GM19463 (cell line): ENCODE measurements around the gene APOA4.

Source experiments
- ATAC-seq: cut with Tn5 transposase; IDR thresholded peaks from one replicate; pipeline ENCODE4 v1.9.1; 2021; ENCODE audit warnings: mild to moderate bottlenecking, moderate library complexity; ENCODE audit not compliant: unreplicated experiment

APOA4 gene

DNA sequence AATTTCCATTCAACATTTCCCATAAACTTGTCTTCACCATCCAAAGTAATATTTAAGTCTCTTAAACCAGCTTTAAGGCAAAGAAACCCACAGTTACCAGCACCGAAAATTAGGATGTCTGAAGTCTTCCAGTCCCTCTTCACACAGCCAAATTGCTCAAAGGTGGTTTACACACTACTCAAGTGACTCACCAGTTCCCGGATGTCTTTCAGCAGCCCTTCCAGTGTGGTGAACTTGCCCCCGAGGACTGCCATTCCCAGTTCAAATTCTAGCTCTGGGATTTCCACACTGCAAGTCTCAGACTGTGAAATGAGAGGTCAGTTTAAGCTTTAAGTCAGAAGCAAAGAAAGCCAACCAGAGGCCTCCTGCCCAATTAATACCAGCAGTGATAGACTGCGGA is 40.4 kb downstream of the APOA4 start:
- no peak for ATAC-seq

DNA sequence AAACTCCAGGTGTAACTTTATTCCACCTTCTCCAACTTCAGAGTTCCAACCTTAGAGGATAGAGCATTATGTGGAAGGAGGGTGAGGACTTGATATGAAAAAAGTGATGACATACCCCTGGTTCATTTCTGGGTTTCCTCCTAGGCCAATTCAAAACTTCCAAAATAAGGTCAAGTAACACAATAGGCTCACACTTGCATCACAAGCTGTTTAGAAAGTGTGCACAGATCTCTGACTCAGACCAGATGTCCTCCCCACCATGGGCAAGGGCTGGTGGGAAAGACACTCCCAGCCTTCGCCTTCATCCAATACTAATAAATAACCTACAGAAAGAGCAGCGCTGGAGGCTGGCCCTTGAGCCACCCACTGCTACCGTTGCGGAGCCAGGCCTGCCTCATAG is 44.5 kb downstream of the APOA4 start:
- ATAC-seq: no peak

DNA sequence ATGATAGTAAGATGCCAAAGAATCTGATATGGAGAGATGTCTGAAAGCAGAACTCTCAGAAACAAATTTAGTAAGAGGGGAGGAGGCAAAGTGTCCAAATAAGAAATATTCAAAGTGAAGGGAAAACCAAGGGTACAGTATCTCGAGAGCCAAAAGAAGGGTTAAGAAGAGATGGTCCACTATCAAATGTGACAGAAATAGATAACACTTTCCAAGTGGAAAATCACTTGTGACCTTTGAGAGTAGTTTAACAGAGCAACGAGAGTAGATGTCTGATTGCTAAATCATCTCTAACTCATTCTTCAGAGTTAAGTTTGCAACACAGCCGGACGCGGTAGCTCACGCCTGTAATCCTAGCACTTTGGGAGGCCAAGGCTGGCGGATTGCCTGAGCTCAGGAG is 46.0 kb downstream of the APOA4 start:
- ATAC-seq: no peak

DNA sequence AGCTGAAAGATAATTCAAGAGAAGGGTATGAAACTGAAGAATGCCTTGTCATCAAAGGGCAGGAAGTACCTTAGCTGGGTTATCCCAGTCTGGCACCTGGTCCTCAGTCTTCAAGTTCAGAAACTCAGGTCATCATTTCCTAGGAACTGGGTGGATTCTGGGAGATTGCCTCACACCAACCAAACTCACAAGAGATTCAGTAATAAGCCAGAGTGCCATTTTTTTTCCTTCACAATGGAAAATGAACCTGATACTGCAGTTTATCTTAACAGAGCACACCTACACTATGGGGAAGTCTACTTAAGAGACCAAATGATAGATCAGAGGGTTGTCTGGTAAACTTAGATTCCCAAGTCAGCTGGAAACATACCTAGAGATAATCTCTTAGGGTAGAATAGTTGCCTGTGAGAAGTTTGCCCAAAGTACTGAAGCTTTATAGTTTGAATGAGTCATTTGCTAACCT is 46.6 kb downstream of the APOA4 start:
- ATAC-seq: no peak

DNA sequence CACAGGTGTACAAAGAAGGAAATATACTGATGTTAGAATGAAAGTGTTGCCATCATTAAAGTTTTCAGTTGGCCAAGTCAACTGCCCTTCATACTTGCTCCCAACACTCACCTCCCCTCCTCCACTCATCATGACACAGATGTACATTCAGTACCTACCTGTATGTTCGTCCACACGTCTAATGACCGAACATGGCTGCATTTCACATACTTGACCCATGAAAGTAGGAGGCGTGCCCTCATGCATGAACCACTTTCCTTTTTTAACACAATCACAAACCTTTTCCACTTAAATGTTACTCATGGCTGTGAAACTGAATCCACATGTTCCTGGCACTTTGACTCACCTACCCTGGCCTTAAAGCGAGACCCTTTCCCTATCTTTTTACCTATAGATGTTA is 47.1 kb downstream of the APOA4 start:
- ATAC-seq: no peak

DNA sequence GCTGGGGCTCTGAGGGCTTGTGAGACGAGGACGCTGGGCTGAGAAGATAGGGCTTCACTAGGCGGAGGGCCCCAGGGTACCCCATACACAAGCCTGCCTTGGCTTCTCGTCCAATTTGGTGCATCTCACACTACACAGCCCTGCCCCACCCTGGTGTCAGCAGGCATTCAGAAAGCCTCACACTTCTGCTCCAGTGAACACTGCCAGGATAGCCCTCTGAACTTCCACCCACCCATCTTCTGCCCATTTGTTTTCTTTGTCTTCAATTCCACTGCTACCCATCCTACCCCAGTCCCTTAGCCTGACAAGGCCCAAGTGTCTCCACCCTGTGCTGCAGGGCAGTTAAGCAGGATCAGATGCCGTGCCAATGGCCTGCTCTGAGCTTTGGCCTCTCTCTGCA is 48.4 kb downstream of the APOA4 start:
- no peak for ATAC-seq

DNA sequence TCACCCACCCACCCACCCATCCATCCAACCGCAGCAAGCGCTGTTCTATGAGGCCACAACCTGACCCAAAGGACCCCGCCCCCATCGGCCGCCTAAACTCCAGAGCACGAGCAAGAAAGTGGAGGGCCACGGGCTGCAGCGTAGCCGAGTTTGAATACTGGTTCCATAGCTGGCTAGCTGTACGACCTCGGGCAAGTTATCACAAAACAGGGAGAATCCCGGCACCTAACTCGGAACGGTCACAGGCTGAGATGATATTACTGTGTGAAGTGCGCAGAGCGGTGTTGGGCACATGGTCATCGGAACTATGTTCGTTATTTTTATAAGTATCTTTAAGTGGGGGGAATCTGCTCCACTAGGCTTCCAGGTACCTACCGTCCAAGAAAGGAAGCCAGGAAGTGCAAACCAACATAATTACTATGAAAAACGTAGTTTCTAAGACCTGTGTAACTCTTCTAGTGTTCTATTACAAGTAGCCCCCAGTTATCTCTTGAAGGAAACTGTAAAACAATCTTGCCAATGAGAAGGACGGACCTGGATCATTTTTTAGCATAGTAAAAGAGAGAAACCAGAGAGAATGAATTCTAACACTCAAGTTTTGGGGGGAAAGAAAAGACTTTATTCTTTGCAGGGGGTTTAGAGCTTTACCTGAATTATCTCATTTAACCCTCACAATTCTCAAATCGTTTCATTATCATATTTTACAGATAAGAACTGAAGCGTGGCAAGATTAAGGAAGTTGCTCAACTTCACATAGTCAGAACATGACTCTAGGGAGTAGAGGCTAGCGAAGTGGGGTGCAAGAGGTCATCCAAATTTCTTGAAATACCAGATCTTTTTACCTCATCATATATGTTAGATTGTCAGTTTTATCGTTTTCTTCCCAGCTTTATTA is 49.7 kb downstream of the APOA4 start:
- peak; percentile 9 for ATAC-seq

DNA sequence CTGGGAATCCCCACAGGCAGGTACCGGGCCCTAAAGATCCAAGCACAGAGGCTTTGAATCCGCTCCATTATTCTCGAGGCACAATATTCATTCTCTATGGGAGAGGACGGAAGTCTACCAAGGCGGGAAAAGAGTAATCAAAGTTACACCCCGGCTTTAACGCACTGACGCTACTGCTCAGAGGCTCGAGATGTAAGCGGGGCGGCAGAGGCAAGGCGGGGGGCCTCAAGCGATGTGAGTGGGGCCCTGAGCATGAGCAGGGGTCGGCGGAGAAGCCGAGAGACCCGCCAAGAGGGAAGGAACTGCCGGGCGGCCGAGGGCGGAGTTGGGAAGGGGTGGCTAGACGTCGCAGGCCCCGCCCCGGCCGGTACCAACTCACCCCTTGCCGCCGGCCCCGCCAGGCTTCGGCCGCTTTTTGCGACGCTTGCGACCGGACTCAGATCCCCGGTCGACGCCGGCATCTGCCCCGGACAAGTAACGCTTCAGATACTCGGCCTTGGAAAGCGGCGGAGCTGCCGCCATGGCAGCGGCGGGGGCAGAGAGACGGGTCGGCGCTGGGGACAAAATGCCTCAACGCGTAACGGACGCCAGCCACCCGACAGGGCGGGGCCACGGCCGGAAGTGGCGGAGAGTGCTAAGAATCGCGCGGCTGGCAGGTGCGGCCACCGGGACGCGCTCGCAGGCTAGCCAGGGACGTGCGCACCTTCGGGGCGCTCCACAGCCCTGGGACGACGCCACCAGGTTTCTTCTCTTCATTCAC is 50.5 kb downstream of the APOA4 start, which contains the start of gene BUD13:
BUD13 (minus strand) TSS at position 545 of the 760 bp plus-strand sequence; CDS start at position 522, 23 bp downstream.
- ATAC-seq: peak; percentile 84

DNA sequence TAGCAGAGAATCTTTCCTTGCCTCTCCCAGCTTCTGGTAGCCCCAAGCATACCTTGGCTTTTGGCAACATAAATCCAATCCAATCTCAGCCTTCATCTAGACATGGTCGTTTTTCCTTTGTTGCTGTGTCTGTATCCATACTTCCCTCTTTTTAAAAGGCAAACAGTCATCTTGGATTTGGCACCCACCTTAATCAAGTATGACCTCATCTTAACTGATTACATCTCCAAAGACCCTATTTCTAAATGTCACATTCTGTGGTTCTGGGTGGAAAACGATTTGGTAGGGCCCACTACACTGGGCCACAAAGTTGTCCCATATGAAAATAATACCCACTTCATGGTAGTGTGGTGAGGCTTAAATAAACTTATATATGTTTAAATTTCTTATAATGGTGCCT is 51.2 kb downstream of the APOA4 start:
- ATAC-seq: no peak
